ENCODE data around the gene KSR2.

DNA sequence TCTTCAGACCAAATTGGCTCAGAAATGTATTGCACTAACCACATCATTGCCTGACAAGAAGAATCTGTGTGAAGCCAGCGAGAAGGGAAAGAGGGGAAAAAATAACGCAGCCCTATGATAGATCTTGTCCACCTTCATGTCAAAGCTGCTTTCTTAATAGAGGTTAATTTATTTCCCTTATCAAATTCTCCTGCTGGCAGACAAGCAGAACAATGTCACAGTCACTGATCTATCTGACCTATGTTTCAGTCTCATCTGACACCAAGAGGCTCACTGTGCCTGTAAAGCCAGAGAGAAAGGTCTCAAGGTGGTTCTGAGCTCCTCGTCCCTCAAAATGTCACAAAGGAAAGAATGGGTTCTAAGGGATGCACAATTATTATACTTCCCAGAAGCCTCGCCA lies 417.1 kb downstream of the KSR2 start:
- TF ChIP-seq, protein P1, sequence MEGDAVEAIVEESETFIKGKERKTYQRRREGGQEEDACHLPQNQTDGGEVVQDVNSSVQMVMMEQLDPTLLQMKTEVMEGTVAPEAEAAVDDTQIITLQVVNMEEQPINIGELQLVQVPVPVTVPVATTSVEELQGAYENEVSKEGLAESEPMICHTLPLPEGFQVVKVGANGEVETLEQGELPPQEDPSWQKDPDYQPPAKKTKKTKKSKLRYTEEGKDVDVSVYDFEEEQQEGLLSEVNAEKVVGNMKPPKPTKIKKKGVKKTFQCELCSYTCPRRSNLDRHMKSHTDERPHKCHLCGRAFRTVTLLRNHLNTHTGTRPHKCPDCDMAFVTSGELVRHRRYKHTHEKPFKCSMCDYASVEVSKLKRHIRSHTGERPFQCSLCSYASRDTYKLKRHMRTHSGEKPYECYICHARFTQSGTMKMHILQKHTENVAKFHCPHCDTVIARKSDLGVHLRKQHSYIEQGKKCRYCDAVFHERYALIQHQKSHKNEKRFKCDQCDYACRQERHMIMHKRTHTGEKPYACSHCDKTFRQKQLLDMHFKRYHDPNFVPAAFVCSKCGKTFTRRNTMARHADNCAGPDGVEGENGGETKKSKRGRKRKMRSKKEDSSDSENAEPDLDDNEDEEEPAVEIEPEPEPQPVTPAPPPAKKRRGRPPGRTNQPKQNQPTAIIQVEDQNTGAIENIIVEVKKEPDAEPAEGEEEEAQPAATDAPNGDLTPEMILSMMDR (IDR thresholded peaks at IDR 0.05; ENCODE audit: low read length) = no peak
- no peak for TF ChIP-seq EZH2 (IDR thresholded peaks at IDR 0.05; ENCODE audit: borderline replicate concordance, low read length)
